ENCODE results near the gene CCDC181.
A peak's percentile ranks its signal among the peaks of the same experiment; 100 is the strongest.

CCDC181 gene

DNA sequence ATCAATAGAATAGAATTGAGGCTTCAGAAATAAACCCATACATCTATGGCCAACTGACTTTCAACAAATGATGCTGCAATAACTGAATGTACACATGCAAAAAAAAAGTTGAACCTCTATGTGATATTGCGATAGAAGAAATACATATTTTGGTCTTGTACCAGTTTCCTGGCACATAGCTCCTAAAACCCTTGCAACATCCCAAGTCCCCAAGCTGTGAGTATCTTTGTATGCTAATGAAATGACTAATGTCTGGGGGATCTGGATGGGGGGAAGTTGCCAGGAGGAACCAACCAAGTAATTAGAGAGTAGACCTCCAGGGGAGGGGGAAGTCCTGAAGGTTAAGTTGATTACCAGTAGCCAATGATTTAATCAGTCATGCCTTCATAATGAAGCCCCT lies 34.9 kb downstream of the CCDC181 start:
- DNase-seq: no peak

DNA sequence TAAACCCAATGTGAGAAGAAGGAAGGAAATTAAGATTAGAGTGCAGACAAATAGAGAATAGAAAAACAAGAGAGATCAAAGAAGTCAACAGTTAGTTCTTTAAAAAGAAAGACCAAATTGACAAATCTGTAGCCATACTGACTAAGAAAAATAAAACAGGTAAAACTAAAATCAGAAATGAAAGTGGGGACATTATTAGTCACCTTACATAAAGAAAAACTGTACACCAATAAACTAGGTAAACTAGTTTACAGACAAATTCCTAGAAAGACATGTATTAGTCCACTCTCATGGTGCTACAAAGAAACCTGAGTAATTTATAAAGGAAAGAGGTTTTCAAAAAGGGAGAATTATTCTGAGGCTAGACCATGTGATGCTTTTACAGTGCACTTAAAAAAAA lies 37.0 kb downstream of the CCDC181 start:
- DNase-seq: no peak

DNA sequence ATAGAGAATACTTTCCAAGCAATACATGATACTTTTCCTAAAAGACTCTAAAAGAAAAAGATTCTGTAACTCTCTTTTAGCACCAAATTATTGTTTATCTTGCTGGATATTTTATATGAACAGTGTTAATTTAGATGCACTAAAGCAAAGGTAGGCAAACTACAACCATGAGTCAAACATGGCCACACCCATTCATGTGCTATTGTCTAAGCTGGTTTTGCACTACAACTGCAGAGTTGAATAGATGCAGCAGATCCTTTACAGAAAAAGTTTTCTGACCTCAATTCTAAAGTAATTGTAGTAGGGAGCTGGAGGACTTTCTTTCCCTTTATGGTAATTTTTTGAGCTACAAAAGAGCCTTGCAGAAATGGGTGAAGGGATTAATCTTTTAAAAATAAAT lies 39.9 kb downstream of the CCDC181 start:
- DNase-seq: no peak

DNA sequence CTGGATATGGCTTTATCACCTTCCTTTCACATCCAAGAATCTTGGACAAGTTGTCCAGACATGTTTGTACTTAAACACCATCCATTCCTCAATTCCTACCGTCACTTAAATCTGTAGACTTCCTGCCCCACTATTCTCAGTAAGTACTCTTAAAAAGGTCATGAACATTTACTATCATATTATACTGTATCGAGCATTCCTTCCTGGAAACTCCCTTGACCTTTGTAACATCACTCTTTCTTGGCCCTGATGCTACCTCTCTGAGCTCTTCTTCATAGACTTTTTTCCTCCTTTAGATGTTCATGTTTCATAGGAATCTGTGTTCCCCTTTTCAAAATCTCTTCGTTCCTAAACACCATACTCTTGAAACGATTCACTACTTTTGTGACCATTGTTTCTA lies 43.8 kb downstream of the CCDC181 start:
- no peak for DNase-seq

DNA sequence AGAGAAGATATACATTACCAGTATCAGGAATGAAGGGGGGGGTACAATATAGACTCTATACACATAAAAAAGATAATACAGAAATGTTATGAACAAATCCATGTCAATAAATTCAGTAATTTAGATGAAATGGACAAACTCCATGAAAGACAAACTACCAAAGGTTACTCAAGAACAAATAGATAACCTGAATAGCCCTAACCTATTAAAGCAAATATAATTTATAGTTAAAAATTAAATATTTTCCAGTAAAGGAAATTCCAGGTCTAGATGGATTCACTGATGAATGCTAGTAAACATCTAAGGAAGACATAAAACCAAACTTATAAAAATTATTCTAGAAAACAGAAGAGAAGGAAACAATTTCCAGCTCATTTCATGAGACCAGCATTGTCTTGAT lies 46.1 kb downstream of the CCDC181 start:
- no peak for DNase-seq

DNA sequence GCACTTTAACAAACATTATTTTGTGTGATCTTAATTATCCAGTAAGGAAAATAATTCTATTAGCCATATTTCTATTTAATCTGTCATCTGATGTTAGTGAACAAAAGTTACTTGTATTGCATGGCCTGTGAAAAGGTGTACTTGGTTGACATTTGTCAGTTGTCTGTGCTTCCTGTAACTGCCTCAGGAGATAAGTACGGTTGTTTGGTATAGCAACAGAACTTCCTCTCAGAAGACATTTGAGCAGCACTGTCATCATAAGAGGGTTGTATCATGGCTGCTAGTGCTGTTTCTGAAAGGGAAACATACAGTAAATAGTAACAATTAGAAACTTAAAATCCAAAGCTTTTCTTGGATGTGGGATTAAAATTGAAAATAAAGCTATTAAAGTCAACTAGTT lies 55.9 kb downstream of the CCDC181 start:
- no peak for DNase-seq

DNA sequence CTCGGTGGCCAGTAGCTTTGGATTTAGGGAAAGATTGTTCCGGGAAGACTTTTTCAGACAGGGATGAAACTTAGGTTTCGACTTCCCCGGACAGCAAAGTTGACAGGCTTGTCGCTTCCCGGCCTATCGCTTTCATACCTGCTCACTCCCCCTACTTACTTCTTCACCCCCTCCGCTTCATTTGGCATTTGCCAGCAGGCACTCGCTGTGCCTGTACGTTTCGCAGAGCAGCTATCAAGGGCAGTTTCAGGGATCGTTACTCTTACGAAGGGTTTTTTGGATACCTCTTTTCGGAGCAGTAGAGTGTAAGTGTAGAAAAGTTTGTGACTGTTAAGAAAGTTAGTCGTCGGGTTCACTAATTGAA lies 58.9 kb downstream of the CCDC181 start:
- DNase-seq: peak; percentile 14

DNA sequence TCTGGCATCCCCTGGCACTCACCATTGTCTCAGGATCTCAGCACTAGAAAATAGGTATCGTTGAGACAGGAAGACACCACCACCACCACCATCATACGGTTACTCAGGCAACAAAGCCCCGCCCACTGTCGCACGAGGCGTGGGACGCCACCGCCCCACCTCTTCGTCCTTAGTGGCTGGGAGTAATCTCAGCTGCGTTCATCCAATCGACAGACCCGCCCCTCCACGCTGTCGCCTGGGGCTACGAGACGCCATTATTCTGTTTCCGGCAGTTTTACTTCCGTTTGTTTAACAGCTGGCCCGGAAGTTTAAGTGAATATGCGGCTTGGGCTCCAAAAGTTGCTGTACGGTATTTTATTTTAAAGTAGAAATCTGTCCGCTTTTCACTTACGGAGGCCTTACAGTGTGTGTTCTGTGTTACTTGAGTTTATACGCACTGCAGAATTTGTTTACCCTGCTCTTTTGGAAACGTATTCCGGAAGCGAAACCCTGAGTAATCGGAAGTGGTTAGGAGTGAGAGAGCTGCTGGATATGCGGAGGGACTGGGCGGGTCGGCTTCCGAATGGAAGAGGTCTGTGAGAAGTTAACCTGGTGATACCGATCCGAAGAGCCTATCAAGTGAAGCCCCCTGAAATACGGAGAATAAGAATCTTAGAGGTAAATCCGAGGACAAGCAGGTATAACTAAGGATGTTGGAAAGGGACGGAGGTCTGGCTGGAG lies 59.4 kb downstream of the CCDC181 start, which contains the start of the genes BLZF1 and NME7:
Gene BLZF1, plus strand, starts transcription at position 510 of the 720 bp plus-strand sequence. CDS start 1,328 bp downstream, outside the sequence.
Gene NME7, minus strand, starts transcription at position 112 of the 720 bp plus-strand sequence. Its CDS starts 87 bp downstream, at position 25.
- peak; percentile 98 for DNase-seq

DNA sequence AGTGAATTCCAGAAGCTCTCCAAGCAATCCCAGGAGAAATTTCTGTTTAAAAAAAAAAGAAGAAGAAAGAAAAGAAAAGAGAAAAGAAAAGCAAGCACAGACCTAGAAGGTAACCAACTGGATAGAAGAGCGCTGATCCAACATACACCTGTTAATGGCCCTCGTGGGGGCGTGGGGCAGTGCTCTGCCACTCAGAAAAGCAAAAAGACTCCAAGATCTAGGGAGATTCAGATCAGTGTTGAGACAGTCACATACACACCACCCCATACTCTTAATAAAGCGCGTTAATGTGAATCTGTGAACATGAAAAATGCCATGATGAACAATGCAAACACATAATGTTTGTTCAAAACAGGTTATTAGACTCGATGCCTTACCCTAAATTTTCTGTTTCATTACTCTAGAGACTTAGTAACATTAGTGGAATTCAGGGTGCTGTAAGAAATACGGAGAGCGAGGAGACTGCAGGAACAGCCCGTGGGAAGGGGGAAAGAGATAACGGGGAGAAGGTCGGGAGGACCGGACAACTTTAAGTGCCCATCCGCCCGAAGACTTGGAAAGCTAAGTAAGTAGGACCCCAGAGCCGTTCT lies 60.1 kb downstream of the CCDC181 start:
- DNase-seq: no peak

DNA sequence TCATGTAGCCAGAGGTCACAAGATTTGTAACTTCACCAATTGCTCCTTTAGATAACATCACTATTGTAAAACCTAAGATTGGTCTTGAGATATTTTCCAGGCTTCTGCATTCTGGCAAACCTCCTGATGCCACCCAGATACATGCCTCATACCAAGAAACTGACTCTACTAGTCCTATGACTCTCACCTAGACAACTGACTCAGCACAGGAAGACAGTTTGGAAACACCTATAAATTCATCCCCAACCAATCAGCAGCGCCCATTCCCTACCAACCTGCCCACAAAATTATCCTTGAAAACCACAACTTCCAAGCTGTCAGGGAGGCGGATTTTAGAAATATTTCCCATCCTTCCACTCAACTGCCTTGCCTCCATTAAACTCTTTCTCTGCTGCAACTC lies 62.3 kb downstream of the CCDC181 start:
- no peak for DNase-seq

DNA sequence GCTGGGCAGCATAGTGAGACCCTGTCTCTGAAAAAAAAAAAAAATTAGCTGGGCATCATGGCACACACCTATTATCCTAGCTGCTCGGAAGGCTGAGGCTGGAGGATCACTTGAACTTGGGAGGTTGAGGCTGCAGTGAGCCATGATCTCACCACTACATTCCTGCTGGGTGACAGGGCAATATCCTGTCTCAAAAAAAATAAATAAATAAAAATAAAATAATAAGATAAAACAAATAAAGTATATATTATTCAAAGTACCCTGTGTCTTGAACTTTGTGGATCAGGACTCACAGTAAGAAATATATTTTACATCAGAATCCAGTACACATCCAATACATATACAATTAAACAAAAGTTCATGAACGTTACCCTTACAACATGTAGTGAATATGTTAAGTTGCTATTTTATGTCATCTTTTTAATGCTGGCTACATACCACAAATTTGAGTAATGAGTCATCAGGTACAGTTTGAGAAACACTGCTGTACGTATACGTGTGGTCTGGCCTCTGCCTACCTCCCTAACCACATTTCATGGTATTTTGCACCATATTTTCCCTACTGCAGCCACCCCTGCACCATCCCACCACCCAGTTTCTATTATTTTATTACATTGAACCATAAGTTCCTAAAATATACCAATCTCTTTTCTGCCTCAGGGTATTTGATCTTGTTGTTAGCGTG lies 64.1 kb downstream of the CCDC181 start:
- no peak for DNase-seq

DNA sequence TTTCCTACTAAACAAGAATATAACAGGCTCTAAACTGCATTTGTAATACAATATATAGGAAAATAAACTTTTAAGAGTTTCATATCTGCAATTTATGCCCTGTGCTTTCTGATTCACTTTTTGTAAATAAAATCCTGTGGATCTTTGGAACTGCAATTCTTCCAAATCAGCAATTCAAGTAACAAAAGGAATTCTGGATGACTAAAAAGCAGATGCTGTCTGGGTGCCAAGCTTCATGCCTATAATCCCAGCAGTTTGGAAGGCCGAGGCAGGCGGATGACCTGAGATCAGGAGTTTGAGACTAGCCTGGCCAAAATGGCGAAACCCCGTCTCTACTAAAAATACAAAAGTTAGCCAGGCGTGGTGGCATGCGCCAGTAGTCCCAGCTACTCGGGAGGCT lies 66.0 kb downstream of the CCDC181 start:
- DNase-seq: no peak

DNA sequence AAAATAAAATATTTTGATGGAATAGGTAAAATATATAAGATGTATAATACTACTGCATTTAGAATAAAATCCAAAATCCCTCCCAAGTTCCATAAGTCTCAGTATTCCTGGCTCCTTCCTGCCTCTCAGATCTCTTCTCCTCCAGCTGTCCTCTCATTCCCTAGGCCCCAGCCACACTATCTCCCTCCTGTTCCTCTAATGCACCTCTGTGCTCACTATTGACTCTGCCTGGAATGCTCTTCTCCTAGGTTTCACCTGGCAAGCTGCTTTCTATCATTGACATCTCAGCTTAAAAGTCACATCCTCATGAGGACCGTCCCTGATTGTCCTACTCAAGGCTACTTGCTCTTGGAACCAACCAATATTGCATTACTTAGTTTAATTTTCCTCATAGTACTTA lies 66.9 kb downstream of the CCDC181 start:
- no peak for DNase-seq

DNA sequence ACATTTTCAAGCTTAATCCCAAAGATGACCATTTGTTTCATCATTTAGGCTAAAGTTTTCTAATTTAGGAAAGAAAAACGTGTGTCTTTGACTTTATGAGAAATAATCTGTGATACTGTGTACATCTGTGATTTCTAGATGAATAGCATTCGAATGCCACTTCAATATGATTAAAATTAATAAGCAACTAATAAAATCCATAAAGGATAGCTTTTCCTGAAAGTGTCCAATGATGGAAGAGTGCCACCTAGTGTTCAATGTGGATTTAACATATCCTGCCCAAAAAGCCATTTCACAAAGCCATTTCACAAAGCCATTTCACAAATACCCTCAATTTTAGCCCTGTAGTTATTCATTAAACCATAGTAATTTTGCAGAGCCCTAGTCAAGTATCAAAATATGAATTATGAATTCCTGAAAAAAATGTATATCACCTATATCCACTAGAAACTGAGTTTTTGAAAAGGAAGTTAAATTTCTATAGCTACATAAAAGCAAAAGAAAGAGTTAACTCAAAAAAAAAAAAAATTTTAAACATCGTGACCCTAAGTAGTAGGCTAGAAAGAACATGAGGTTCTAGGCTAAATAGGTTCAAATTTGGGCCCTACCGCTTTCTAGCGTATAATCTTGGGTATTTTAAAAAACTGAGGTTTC lies 78.8 kb downstream of the CCDC181 start:
- no peak for DNase-seq

DNA sequence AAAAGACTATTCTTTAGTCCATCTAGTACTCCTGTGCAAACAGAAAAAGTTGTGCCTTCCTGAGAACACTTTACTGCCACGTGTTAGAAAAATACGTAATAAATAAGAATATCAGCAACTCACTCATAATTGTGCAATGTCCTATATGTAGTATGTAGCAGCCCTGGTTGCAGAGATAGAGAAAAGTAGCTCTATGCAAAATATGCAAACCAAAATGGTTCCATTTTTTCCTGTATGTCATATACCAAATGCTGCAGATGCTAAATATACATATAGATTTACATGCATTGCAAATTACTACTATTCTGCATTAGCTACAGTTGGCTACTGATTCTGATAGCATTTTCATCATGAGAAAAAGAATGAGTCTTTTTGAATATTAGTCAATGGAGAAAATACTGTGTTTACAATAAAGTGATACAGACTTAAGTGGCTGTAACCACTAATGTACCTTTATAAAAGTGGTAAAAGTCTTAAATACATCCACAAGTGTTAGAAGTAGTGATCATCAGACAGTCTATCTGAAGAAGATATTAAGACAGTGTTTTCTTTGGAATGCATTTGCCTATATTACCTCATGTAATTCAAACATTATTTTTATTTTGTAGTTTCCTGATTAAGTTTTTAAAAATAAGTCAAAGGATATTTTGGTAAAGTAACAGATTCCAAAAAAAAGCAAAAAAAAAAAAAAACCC lies 79.4 kb downstream of the CCDC181 start:
- DNase-seq: no peak

DNA sequence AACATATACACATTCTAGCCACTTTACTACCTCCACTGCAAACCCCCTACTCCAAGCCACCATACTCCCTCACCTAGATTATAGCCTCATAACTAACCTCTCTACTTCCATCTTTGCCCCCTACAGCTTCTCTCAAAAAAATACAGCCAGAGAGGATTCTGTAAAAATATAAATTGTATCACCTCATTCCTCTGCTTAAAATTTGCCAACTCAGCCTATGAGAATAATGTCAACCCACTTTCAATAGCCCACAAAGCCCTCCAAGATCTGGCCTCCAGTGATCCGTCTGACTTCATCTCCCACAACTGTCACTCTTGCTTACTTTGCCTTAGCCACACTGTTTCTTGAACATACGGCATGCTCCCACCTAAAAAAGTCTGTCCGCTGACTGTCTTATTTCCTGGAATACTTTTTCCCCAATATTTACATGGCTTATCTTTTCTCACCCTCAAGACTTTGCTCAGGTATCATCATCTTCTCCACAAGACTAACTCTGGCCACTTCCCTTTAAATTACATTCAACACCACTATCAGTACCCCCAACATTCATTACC lies 81.2 kb downstream of the CCDC181 start:
- DNase-seq: no peak

DNA sequence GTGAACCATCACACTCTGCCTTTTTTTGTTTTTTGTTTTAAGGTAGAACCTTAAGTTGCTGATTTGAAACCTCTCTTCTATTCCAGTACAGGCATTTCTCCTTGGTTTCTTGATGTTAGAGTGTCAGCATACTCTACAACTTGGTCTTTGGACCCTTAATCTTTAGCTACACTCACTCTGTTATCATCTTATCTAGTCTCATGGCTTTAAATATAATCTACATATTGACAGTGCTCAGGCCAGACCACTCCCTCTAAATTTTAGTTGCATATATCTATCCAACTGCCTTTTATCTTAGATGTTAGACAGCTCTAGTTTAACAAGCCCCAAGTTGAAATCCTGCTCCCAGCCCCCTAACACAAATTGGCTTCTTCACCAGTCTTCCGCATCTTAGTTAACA lies 81.8 kb downstream of the CCDC181 start:
- DNase-seq: no peak
